Kidney capillary endothelial cell (primary cell): ENCODE results near the gene ST8SIA3.
"Not testable (repeated sequence)": the region's sequence is repeated elsewhere in the genome, so short reads cannot be mapped to it uniquely, and the experiment has no call there.

Source experiments
- DNase-seq: peaks from one replicate; pipeline ENCODE4 v3.0.0-alpha.2; 2018; ENCODE audit warnings: low spot score

The ST8SIA3 gene

GRCh38 chr18:57364460-57364859 lies 12.1 kb downstream of the ST8SIA3 start:
- no peak for DNase-seq

DNA sequence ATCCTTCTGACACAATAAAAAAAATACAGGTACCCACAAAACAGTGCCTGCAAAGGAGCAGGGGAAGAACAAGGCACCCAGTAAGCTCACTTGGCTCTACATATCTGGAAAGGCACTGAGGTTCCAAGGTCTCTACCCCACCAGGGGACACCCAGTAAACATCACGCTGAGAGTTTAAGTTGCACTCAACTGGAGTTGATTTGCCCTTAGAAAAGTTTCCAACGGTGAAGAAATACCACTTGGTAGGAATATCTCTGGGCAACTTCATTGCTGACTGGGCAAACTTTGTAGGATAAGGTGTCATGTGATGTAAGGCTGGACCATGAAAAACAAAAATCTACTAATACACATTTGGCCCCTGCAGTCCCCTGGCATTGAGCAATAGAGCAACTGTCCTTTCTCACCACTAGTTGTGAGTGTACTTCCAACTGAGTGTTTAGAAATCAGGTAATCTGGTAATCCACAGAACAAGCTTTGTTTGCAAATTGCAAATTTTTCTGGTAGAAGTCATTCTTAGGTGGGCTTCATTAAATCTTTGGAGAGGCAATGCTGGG lies 14.2 kb downstream of the ST8SIA3 start:
- no peak for DNase-seq

DNA sequence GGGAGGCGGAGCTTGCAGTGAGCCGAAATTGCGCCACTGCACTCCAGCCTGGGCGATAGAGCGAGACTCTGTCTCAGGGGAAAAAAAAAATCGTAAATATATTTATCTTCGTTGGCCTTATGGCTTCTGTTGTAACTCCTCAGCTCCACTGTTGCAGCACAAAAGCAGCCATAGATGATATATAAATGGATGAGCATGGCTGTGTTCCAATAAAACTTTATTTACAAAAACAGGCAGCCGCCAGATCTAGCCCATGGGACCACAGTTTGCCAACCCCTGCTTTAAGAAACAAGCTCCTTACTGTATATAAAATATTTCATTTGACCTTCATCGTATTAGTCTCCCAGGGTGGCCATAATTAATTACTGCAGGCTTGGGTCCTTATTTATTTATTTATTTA lies 20.1 kb downstream of the ST8SIA3 start:
- no peak for DNase-seq

DNA sequence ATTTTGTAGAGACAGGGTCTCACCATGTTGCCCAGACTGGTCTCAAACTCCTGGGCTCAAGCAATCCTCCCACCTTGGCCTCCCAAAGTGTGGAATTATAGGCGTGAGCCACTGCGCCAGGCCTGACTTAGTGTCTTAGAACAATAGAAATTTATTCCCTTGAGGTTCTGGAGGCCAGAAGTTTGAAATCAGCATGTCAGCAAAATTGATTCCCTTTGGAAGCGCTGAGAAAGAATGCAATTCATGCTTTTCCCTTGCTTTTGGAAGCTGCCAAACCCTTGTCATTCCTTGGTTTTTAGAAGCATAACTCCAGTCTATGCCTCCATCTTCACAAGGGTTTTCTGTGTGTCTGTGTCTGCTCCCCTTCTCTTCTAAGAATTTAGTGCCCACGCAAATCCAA lies 20.7 kb downstream of the ST8SIA3 start:
- no peak for DNase-seq

DNA sequence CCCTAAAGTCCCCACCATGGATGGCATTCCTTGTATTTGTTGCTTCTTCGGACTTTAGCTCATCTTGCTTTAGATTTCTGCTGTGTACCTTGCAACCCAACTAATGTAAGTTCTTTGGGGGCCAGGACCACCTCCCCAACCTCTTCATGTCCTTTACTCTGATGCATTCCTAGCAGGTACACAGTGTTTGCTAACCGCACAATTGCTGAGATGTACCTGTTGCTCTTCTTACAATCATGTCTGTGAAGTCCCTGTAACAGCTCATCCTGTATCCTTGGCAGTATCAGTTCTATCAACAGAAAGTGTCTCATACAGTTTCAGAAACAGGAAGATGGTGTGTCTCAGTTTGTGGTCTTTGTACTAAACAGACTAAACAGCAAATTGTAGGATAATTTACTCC lies 24.1 kb downstream of the ST8SIA3 start:
- DNase-seq, result no peak

- no peak for DNase-seq
These were observed 36.9 kb downstream of the ST8SIA3 start for GRCh38 chr18:57389271-57389670.

DNA sequence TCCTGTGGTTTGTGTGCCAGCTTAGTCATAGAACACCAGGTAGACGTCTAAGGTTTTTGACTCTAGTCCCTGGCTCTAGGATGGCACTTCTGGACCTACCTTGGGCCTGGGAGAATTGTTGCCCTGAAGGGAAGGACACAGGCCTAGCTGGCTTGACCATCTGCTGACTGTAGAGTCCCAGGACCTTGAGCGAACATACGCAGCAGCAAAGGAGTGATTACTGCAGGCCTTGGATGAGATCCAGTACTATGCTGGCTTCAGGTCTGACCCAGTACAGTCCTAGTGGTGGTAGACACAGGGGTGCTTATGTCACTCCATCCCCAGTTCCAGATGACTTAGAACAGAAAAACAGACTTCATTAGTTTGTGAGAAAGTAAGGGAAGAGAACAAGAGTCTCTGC lies 37.7 kb downstream of the ST8SIA3 start:
- no peak for DNase-seq

- DNase-seq, result not testable (repeated sequence)
These were observed 42.4 kb downstream of the ST8SIA3 start for GRCh38 chr18:57394749-57395148.

GRCh38 chr18:57396831-57397230 lies 44.5 kb downstream of the ST8SIA3 start:
- not testable (repeated sequence) for DNase-seq

DNA sequence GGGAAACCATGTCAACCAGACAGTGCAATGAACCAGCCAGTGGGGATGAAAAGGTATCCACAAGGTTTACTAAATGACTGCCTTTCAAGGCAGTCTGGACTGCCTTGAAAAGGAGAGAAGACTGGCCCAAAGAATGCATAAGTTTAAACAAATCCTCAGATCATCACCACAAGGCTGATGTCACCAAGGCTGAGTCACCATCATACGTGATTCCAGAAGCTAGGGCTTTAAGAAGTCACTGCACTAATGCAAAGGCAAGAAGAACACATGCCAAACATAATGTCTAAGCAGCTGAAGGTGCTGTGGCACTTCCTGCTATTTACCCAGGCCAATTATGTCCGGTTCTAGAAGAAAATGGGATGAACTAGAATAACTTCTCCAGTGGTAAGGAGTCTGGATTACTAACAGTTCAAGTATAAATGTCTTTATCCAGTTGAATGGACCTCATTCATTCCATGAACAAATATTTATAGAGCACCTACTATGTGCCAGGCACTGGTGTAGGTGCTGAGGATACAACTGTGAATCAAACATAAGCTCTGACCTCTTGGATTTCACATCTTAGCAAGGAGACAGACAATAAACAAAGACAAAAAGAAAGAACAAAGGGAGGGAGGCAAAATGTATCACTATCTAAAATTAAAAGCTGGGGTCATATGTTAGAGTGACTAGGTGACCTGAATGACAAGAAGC lies 45.2 kb downstream of the ST8SIA3 start:
- DNase-seq, result no peak

- DNase-seq, result no peak
These were observed 52.0 kb downstream of the ST8SIA3 start for GRCh38 chr18:57404345-57404744.

DNA sequence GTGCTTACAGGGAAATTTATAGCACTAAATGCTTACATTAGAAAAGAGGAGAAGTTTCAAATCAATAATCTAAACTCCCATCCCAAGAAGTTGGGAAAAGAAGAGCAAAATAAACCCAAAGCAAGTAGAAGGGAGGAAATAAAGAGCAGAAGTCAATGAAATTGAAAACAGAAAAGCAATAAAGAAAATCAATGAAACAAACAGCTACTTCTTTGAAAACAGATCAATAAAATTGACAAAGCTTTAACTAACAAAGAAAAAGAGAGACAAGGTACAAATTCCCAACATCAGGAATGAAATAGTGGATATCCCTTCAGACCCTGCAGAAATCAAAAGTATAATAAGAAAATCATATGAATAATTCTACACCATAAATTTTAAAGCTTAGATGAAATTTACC lies 57.3 kb downstream of the ST8SIA3 start:
- no peak for DNase-seq

DNA sequence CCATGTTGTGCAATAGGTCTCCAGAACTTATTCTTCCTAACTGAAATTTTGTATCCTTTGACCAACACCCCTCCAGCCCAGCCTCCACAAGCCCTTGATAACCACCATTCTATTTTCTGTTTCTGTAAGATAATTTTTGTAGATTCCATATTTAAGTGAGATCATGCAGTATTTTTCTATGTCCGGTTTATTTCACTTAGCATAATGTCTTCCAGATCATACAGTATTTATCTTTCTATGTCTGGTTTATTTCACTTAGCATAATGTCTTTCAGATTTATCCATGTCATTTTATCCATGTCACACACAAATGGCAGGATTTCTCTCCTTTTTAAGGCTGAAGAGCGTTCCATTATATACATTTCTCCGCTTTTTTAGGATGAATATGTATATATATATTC lies 58.4 kb downstream of the ST8SIA3 start:
- no peak for DNase-seq

DNA sequence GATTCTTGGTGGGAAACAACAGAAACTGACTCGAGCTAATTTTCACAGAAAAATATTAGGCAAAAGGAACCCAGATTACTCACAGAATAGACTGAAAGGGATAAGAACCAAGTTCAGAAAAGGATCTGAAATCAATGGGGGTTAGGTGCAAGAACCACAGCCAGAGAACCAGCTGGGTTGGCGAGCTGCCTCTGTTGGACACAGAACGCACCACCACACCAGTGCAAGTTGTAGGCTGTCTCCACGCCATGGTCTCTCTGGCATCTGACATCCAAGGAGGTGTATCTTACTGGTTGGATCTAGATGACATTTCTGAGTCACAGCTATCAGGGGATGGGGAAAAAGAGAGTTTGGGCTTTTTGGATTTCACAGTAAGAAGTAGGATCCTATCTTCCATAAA lies 64.2 kb downstream of the ST8SIA3 start:
- DNase-seq, result no peak
